Nephron progenitor cell (in vitro differentiated cells): ENCODE measurements around the gene SHH.

Source experiments
- DNase-seq: peaks from one replicate; pipeline ENCODE4 v3.0.0; 2021
- H3K27ac Mint-ChIP-seq: 2 replicates; pipeline ENCODE4 v1.8.0; 2021; ENCODE audit warnings: mild to moderate bottlenecking, moderate library complexity, mixed read lengths
- H3K27me3 Mint-ChIP-seq: 2 replicates; pipeline ENCODE4 v1.8.0; 2021; ENCODE audit warnings: mild to moderate bottlenecking, low read depth, mixed read lengths; ENCODE audit not compliant: poor library complexity
- H3K36me3 Mint-ChIP-seq: 2 replicates; pipeline ENCODE4 v1.8.0; 2021; ENCODE audit warnings: low read depth, mixed read lengths
- H3K4me1 Mint-ChIP-seq: 2 replicates; pipeline ENCODE4 v1.8.0; 2021; ENCODE audit warnings: mixed read lengths
- H3K4me3 Mint-ChIP-seq: 2 replicates; pipeline ENCODE4 v1.8.0; 2021; ENCODE audit warnings: mild to moderate bottlenecking, moderate library complexity, mixed read lengths
- H3K9me3 Mint-ChIP-seq: 2 replicates; pipeline ENCODE4 v1.8.0; 2021; ENCODE audit warnings: mild to moderate bottlenecking, moderate library complexity, mixed read lengths
- TF ChIP-seq, protein P1 (sequence below): fragments of 200-600 bp; sonication (generic); IDR thresholded peaks from 2 replicates; pipeline ENCODE4 v1.5.0; 2021; ENCODE audit warnings: antibody characterized with exemption

The SHH gene

DNA sequence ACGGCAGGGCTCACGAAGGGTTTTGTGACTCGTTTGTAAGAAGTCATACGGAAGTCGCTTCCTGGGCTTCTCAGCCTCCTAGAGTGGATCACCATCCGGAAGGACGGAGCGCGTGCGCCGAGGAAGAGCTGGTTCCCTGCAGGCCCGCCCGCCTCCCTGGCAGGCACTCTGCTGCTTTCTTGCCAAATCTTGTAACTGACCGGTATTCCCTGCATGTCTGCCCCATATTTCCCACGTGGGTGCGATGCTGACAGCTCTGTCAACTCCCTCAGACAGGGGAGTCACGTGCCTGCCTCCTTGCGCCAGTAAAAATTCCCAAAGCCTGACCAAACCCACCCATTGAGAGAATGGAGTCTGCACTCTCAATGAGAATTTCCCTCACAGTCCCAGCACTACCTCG, 12.7 kb downstream of the SHH start:
- Mint-ChIP-seq H3K27me3 (peaks cover 91% of the 10 kb centered on the region), H3K4me3 (no peak overlapping the region), H3K36me3 (no peaks in the 10 kb centered on the region), H3K27ac (no peak overlapping the region), H3K4me1 (peaks cover 4% of the 10 kb centered on the region), H3K9me3 (peaks cover 4% of the 10 kb centered on the region)
- TF ChIP-seq, protein P1, sequence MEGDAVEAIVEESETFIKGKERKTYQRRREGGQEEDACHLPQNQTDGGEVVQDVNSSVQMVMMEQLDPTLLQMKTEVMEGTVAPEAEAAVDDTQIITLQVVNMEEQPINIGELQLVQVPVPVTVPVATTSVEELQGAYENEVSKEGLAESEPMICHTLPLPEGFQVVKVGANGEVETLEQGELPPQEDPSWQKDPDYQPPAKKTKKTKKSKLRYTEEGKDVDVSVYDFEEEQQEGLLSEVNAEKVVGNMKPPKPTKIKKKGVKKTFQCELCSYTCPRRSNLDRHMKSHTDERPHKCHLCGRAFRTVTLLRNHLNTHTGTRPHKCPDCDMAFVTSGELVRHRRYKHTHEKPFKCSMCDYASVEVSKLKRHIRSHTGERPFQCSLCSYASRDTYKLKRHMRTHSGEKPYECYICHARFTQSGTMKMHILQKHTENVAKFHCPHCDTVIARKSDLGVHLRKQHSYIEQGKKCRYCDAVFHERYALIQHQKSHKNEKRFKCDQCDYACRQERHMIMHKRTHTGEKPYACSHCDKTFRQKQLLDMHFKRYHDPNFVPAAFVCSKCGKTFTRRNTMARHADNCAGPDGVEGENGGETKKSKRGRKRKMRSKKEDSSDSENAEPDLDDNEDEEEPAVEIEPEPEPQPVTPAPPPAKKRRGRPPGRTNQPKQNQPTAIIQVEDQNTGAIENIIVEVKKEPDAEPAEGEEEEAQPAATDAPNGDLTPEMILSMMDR, result no peak
- no peak for DNase-seq

DNA sequence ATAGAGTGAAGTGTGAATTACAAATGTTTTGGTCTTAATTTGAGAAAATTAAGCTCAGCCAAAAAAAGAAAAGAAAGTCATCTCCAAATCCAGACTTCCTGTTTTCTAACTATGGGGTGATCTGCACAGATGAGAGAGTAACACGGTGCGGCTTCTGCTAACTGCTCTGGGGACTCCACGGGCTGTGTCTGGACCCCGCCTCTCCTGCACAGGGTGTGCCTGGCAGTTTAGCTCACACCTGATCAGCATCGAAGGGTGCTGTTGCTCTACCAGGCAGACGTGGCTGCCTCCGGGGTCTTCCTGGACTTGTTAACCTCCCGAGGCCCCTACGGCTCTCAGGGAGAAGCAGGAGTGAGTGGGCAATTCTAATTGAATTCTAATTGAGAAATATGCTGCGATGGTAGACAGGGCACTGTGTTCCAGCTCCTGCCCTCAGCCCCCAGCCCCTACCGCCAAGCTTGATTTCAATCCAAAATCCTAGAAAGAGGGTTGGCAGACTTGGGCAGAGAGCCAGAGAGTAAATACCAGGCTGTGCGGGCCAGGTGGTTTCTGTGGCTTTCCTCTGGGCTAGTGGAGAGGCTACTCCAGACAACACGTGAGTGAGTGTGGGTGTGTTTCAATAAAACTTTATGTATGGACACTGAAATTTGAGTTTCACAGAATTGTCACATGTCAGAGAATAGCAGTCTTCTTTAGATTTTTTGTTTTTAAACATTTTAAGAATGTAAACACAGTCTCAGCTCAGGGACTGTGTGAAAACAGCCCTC, 13.4 kb downstream of the SHH start:
- Mint-ChIP-seq H3K36me3 (no peaks in the 10 kb centered on the region), H3K9me3 (peaks cover 4% of the 10 kb centered on the region), H3K4me3 (no peak overlapping the region), H3K27me3 (peaks cover 90% of the 10 kb centered on the region), H3K27ac (no peak overlapping the region), H3K4me1 (peaks cover 4% of the 10 kb centered on the region)
- TF ChIP-seq, protein P1, result no peak
- DNase-seq, result no peak

DNA sequence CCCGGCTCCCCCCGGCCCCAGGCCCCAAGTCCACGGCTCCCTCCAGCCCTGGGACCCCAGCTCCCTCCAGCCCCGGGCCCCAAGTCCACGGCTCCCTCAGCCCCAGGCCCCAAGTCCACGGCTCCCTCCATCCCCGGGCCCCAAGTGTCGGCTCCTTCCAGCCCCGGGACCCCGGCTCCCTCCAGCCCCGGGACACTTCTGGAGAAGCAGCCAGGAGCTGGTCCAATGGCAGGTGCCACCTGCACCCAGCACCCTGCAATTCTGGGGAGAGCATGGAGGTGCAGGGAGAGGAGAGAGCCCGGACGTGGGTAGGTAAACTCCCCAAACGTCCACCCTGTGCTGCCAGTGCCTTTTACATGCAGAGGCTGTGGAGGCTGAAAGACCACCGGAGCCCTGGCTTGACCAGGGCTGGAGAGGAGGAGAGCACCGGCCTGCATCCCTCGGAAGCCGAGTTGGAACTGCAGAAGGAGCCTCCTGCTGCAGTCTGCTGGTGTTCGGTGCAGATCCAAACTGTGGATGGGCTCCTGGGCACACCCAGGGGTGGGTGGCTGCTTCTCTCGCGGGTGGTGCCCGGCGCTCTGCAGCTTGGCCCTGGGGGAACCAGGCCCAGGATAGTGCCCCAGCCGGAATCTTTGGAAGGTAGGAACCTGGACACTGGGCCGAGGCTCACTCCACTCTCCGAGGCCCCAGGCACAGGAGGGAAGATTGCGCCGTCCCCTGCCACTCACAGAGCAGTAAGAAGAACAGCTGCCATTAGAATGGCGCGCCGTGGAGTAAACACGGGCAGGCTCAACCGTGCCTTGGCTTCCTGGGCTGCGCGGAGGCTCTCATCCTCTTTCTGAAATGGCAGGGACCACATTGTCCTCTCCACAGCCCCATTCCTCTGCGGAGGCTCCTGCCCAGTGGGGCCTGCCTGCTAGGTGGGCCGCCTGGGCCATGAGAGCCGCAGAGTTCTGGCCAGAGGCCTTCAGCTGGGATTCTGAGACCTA, 14.7 kb downstream of the SHH start:
- H3K27ac Mint-ChIP-seq, result no peak overlapping the region
- peaks cover 4% of the 10 kb centered on the region for H3K9me3 Mint-ChIP-seq
- H3K27me3 Mint-ChIP-seq, result peaks cover 78% of the 10 kb centered on the region
- H3K4me1 Mint-ChIP-seq, result peaks cover 4% of the 10 kb centered on the region
- TF ChIP-seq, protein P1, result no peak
- no peaks in the 10 kb centered on the region for H3K36me3 Mint-ChIP-seq
- no peak overlapping the region for H3K4me3 Mint-ChIP-seq
- DNase-seq, result no peak

DNA sequence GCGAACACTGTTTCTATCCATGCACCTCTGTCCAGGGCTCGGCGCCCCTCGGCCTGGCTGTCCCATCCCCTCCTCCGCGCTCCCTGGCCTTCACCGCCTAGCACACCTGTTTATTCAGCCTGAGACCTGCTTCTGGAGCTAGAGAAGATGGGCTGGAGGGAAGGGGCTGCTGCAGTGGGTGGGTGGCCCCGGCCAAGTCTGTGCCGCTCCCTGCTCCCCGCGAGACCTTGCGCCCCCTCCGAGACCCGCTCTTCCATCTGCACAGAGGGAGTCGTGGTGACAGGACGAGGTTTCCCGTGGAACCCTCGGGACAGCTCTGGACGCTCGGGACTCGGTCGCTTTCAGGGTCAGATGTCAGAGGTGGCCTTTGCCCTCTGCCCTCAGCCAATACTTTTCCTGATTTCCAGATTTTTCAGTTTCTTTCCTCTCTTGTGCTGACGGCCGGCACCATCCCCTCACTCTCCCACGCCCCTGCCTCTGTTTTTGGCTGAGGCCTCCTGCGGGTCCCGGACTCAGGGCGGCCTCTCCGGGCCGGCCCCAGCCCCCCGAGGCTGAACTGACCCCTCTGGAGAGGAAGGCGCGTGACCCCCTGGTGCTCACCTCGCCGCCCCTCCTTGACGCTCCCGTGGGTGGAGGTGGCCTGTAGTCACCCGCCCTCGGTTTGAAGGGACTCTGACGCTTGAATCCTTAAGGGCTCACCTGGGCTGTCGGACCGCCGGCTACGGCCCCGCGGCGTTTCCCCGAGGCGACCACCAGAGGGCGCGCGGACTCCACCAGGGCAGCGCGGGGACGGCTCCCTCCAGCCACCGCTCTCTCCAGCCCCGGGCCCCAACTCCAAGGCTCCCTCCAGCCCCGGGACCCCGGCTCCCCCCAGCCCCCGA, 15.6 kb downstream of the SHH start:
- no peak overlapping the region for H3K4me3 Mint-ChIP-seq
- TF ChIP-seq, protein P1, result peak; percentile 86
- DNase-seq, result peak; percentile 87
- H3K27ac Mint-ChIP-seq, result no peak overlapping the region
- H3K9me3 Mint-ChIP-seq, result peaks cover 3% of the 10 kb centered on the region
- no peaks in the 10 kb centered on the region for H3K4me1 Mint-ChIP-seq
- peaks cover 73% of the 10 kb centered on the region for H3K27me3 Mint-ChIP-seq
- H3K36me3 Mint-ChIP-seq, result no peaks in the 10 kb centered on the region

DNA sequence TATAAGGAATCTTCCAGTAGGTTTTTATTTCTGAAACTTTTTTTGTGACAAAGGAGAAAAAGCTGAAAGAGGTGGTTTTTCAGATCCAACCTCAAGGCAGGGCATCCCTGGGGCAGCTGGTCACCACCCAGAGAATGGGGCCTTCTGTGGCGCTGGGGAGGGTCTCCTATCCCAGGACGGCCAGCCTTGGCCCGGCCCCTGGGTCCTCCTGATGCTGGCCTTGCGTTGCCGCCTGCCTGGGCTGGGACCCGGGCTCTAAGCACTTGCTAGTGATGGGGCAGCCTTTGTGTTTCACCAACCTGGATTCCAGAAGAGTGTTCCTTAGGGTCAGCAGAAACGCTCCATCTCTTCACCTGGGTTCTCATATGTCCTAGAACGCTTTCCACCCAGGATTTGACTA, 16.3 kb downstream of the SHH start:
- H3K27me3 Mint-ChIP-seq, result peaks cover 71% of the 10 kb centered on the region
- H3K4me3 Mint-ChIP-seq, result no peak overlapping the region
- TF ChIP-seq, protein P1, result no peak
- no peaks in the 10 kb centered on the region for H3K4me1 Mint-ChIP-seq
- peaks cover 9% of the 10 kb centered on the region for H3K9me3 Mint-ChIP-seq
- H3K27ac Mint-ChIP-seq, result no peak overlapping the region
- no peaks in the 10 kb centered on the region for H3K36me3 Mint-ChIP-seq
- DNase-seq, result no peak
